IPS DF 6.9 (cell line): ENCODE data around the gene AKAP7.

Source experiments
- DNase-seq: peaks from one replicate; pipeline ENCODE4 v3.0.0-alpha.2; 2013; ENCODE audit warnings: low read depth, low spot score
- H3K27ac ChIP-seq: one replicate; pipeline ENCODE4 v1.5.1; 2013; ENCODE audit warnings: low read length, control low read depth
- H3K27me3 ChIP-seq: 2 replicates; pipeline ENCODE4 v1.6.1; 2013; ENCODE audit warnings: mild to moderate bottlenecking, low read length; ENCODE audit not compliant: control insufficient read depth, insufficient read depth
- H3K36me3 ChIP-seq: 2 replicates; pipeline ENCODE4 v1.6.1; 2013; ENCODE audit warnings: low read length; ENCODE audit not compliant: control insufficient read depth, insufficient read depth
- H3K4me1 ChIP-seq: 2 replicates; pipeline ENCODE4 v1.6.1; 2013; ENCODE audit warnings: low read length; ENCODE audit not compliant: control insufficient read depth, insufficient read depth
- H3K4me3 ChIP-seq: 2 replicates; pipeline ENCODE4 v1.5.1; 2013; ENCODE audit warnings: mild to moderate bottlenecking, low read length
- H3K9me3 ChIP-seq: 2 replicates; pipeline ENCODE4 v1.6.1; 2013; ENCODE audit warnings: low read length, inconsistent platforms; ENCODE audit not compliant: control insufficient read depth, insufficient read depth
- WGBS: extraction: QIAGEN DNeasy Blood & Tissue Kit; methylation state at CpG from one replicate; pipeline ENCODE4 v1.1.7; 2013; ENCODE audit warnings: mixed read lengths, missing lambda C conversion rate; ENCODE audit not compliant: insufficient read length, insufficient coverage; 5-methylcytosine and 5-hydroxymethylcytosine counted together

Gene AKAP7

GRCh38 chr6:131215219-131215618 is 80.0 kb downstream of the AKAP7 start:
- Histone ChIP-seq H3K4me3 (no peak overlapping the region), H3K36me3 (no peaks in the 10 kb centered on the region), H3K4me1 (no peaks in the 10 kb centered on the region), H3K9me3 (no peaks in the 10 kb centered on the region), H3K27me3 (no peaks in the 10 kb centered on the region), H3K27ac (no peak overlapping the region)
- no peak for DNase-seq
- WGBS: no CpG with 5 or more reads among the region's 5 CpGs

- Histone ChIP-seq H3K36me3 (no peaks in the 10 kb centered on the region), H3K4me3 (no peak overlapping the region), H3K27ac (no peak overlapping the region), H3K27me3 (no peaks in the 10 kb centered on the region), H3K4me1 (no peaks in the 10 kb centered on the region), H3K9me3 (no peaks in the 10 kb centered on the region)
- no CpG with 5 or more reads among the region's 4 CpGs for WGBS
- DNase-seq: no peak
Observed at GRCh38 chr6:131216246-131216645, 81.0 kb downstream of the AKAP7 start.

GRCh38 chr6:131222773-131223172 is 87.5 kb downstream of the AKAP7 start:
- H3K9me3 ChIP-seq: no peaks in the 10 kb centered on the region
- WGBS: no CpG with 5 or more reads among the region's 2 CpGs
- no peaks in the 10 kb centered on the region for H3K36me3 ChIP-seq
- no peak overlapping the region for H3K4me3 ChIP-seq
- peaks cover 3% of the 10 kb centered on the region; the same call in 1 of the 2 replicates for H3K4me1 ChIP-seq
- H3K27me3 ChIP-seq: no peaks in the 10 kb centered on the region
- H3K27ac ChIP-seq: no peak overlapping the region
- DNase-seq: no peak

GRCh38 chr6:131223416-131223815 is 88.1 kb downstream of the AKAP7 start:
- no peak overlapping the region for H3K4me3 ChIP-seq
- no peak overlapping the region for H3K27ac ChIP-seq
- no CpG with 5 or more reads among the region's 1 CpG for WGBS
- no peaks in the 10 kb centered on the region for H3K36me3 ChIP-seq
- H3K4me1 ChIP-seq: peaks cover 3% of the 10 kb centered on the region; the same call in 1 of the 2 replicates
- no peak for DNase-seq
- no peaks in the 10 kb centered on the region for H3K27me3 ChIP-seq
- no peaks in the 10 kb centered on the region for H3K9me3 ChIP-seq

GRCh38 chr6:131225127-131225526 is 89.9 kb downstream of the AKAP7 start:
- DNase-seq: no peak
- WGBS: no CpG with 5 or more reads among the region's 1 CpG
- H3K27ac ChIP-seq: no peak overlapping the region
- H3K4me3 ChIP-seq: no peak overlapping the region
- H3K4me1 ChIP-seq: peaks cover 3% of the 10 kb centered on the region; the same call in 1 of the 2 replicates
- H3K27me3 ChIP-seq: no peaks in the 10 kb centered on the region
- no peaks in the 10 kb centered on the region for H3K9me3 ChIP-seq
- H3K36me3 ChIP-seq: no peaks in the 10 kb centered on the region

- Histone ChIP-seq H3K27me3 (no peaks in the 10 kb centered on the region), H3K4me3 (no peak overlapping the region), H3K9me3 (no peaks in the 10 kb centered on the region), H3K27ac (no peak overlapping the region), H3K36me3 (no peaks in the 10 kb centered on the region), H3K4me1 (peaks cover 3% of the 10 kb centered on the region; the same call in 1 of the 2 replicates)
- DNase-seq: no peak
- no CpG with 5 or more reads among the region's 3 CpGs for WGBS
Observed at GRCh38 chr6:131225959-131226358, 90.7 kb downstream of the AKAP7 start.

- Histone ChIP-seq H3K27me3 (no peaks in the 10 kb centered on the region), H3K9me3 (no peaks in the 10 kb centered on the region), H3K4me3 (no peak overlapping the region), H3K27ac (no peak overlapping the region), H3K36me3 (no peaks in the 10 kb centered on the region), H3K4me1 (peaks cover 3% of the 10 kb centered on the region; the same call in 1 of the 2 replicates)
- no peak for DNase-seq
- WGBS: no CpG with 5 or more reads among the region's 5 CpGs
Observed at GRCh38 chr6:131226459-131227157, 91.3 kb downstream of the AKAP7 start.

- DNase-seq: no peak
- WGBS: no CpG with 5 or more reads among the region's 3 CpGs
- Histone ChIP-seq H3K27ac (no peak overlapping the region), H3K9me3 (no peaks in the 10 kb centered on the region), H3K4me1 (peaks cover 3% of the 10 kb centered on the region; the same call in 1 of the 2 replicates), H3K27me3 (no peaks in the 10 kb centered on the region), H3K4me3 (no peak overlapping the region), H3K36me3 (no peaks in the 10 kb centered on the region)
Observed at GRCh38 chr6:131227158-131227543, 91.9 kb downstream of the AKAP7 start.

- H3K4me3 ChIP-seq: no peak overlapping the region
- H3K36me3 ChIP-seq: no peaks in the 10 kb centered on the region
- H3K4me1 ChIP-seq: no peaks in the 10 kb centered on the region
Observed at GRCh38 chr6:131231103-131231502, 95.8 kb downstream of the AKAP7 start.

GRCh38 chr6:131231891-131232290 is 96.6 kb downstream of the AKAP7 start:
- WGBS: 100% methylated on average over 1 of the region's 5 CpGs
- Histone ChIP-seq H3K27me3 (no peaks in the 10 kb centered on the region), H3K36me3 (no peaks in the 10 kb centered on the region), H3K4me1 (no peaks in the 10 kb centered on the region), H3K4me3 (no peak overlapping the region), H3K9me3 (no peaks in the 10 kb centered on the region), H3K27ac (no peak overlapping the region)
- DNase-seq: no peak

More at GRCh38 chr6:131231103-131231502, 95.8 kb downstream of the AKAP7 start:
- Histone ChIP-seq H3K9me3 (no peaks in the 10 kb centered on the region), H3K27me3 (no peaks in the 10 kb centered on the region), H3K27ac (no peak overlapping the region)
- WGBS: no CpG with 5 or more reads among the region's 2 CpGs
- DNase-seq: no peak

- no peak overlapping the region for H3K4me3 ChIP-seq
- no peaks in the 10 kb centered on the region for H3K4me1 ChIP-seq
- no peak for DNase-seq
- WGBS: 100% methylated on average over 1 of the region's 4 CpGs
- H3K27me3 ChIP-seq: no peaks in the 10 kb centered on the region
- no peaks in the 10 kb centered on the region for H3K36me3 ChIP-seq
- H3K27ac ChIP-seq: no peak overlapping the region
- no peaks in the 10 kb centered on the region; the same call in 1 of the 2 replicates for H3K9me3 ChIP-seq
Observed at GRCh38 chr6:131244942-131245341, 109.7 kb downstream of the AKAP7 start.
